NOMO-1 (cell line): Measurements from ENCODE around the gene GPNMB.
A peak's percentile ranks its signal among the peaks of the same experiment; 100 is the strongest.

ENCODE experiments used
- DNase-seq, 2 experiments: peaks; one replicate each; lab custom pipeline; 2025; ENCODE audit not compliant: unreplicated experiment in 2 of 2; lab: John Stamatoyannopoulos, UW

Gene GPNMB

DNA sequence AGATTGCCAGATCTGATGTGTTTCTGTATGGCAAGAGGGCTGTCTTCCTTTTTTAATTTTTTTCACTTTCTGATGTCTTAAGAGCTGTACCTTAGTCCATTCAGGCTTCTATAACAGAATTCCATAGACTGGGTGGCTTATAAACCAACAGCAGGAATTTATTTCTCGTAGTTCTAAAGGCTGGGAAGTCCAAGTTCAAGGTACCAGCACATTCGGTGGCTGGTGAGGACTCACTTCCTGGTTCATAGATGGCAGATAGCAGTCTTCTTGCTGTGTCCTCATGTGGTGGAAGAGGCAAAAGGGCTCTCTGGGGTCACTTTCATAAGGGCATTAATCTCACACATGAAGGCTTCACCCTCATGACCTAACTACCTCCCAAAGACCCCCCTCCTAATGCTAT is 20.8 kb downstream of the GPNMB start:
- DNase-seq = no peak

DNA sequence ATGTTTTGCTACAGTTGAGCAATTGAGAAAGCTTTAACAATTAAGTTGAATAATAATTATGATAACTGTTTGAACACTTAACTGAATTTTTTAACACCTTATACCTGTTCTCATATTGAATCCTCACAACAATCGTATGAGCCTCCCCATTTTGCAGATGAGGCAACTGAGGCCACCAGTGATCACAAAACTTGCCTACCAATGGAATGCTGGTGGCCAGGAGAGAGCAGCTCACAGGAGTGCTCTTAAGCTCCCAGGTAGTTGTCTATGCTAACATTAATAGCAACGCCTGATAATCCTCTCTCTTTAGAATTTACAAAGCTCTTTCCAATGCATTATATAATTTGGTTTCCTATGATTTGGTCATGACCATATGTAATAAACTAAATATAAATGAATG is 21.6 kb downstream of the GPNMB start:
- DNase-seq = no peak

DNA sequence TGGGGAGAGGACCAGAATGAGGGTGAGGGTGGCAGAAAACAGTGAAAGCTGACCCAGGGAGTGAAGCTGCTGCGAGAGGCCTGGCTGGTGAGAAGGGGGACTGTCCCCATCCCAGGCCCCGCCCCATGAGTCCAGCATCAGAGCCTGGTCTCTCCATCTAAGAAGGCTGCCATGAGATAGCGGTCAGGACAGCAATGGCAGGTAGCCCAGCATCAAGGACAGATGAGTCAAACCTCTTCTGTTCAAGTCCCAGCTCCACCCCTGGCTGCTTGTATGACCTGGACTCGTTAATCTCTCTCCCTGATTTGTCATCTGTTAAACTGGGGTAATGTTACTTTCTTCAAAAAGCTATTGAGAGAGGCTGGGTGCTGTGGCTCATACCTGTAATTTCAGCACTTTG is 22.2 kb downstream of the GPNMB start:
- no peak for DNase-seq

DNA sequence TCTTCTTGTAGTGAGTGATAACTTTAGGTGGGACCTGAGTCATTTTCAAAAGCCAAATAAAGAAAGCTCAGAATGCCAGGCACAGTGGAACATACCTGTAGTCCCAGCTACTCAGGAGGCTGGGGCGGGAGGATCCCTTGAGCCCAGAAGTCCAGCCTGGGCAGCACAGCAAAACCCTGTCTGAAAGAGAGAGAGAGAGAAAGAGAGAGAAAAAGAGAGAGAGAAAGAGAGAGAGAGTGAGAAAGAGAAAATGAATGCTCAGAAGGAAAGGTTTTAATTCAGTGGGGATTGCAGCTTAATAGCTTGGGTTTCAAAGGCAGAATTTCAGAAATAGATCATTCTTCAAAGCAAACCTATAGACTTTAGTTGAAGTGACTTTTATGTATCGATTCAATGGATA is 25.7 kb downstream of the GPNMB start:
- DNase-seq = no peak

DNA sequence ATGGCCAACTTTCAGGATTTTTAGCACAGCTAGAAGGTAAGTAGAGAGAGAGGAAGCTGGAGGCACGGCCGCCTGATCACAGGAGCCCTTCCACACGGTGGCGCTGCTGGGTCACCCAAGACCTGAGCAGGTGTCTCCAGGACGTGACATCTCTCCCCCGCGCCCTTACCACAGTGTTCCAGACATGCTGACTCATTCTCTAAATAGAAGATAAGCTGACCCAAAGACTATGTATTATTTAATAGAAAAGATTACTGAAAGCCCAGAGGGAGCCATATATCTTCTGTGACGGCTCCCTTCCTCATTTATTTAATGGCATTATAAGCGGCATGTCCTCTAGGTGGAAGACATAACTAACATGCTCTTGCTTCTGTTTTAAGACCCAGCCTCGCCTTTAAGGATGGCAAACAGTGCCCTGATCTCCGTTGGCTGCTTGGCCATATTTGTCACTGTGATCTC is 26.6 kb downstream of the GPNMB start:
- peak; percentile 72 to 81 for DNase-seq

DNA sequence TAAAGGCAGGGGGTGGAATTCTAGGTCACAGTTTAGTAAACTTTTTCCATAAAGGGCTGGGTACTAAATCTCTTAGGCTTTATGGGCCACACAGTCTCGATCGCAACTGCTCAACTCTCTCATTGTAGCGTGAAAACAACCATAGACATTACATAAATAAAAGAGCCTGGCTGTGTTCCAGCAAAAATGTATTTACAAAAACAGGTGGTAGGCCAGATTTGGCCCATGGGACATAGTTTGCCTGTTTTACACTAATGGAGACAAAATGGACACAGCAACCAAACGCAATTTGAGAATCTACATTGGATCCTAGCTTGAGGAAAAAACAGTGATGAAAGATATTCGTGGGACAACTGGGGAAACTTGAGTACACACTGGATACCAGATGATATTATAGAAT is 29.3 kb downstream of the GPNMB start:
- no peak for DNase-seq

DNA sequence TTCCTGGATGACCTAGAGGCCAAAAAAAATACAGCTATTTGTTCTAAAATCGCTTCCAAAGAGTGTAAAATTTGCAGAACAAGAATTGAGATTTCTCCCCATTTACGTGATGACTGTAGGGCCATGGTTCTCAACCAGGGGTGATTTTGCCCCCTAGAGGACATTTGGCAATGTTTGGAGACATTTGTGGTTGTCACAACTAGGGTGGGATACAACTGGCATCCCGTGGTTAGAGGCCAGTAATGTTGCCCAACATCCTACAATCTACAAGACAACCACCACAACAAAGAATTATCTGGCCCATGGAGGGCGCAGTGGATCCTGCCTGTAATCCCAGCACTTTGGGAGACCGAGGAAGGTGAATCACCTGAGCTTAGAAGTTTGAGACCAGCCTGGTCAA is 29.8 kb downstream of the GPNMB start:
- DNase-seq = peak; percentile 63 to 64

DNA sequence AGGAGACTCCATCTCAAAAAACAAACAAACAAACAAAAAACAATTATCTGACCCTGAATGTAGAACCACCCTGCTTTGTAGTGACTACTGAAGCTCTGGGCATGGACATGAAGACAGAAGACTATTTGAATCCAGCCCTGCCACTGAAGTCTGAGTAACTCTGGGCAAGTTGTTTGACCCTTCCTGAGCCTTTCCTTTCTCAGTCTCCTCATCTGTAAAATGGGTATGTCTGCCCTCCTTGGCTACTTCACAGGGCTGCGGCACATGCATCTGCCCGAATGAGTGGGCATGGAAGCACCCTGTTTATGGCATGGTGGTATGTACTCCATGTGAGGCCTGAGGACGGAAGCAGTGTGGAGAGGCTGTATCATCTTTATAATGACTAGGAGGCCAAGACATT is 30.4 kb downstream of the GPNMB start:
- no peak for DNase-seq

DNA sequence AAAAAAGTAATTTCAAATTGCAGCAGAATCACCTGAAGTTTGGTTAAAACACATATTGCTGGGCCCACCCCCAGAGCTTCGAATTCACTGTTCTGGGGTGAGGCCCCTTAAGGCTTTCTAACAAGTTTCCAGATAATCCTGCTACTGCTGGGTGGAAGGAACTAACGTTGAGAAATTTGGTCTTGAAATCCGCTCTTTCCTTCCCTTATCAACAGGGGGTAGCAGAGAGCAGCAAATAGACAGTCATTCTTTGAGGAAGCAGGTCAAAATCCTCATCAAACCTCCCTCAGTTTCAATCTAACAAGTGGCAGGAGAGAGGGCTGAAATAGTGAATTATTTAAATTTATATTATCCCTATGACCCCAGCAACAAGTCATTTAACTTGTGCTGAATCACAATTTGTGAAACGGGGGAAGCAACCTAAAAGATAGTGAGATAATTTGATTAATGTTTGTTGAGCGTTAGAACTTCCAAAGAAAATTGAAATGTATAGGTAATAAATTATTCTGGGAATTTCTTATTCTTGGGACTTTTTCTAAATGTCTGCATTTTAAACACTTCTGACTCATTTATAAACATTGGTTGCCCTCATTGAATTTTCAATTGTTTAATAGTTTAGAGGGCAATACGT is 30.9 kb downstream of the GPNMB start:
- DNase-seq = peak; percentile 34 to 88

DNA sequence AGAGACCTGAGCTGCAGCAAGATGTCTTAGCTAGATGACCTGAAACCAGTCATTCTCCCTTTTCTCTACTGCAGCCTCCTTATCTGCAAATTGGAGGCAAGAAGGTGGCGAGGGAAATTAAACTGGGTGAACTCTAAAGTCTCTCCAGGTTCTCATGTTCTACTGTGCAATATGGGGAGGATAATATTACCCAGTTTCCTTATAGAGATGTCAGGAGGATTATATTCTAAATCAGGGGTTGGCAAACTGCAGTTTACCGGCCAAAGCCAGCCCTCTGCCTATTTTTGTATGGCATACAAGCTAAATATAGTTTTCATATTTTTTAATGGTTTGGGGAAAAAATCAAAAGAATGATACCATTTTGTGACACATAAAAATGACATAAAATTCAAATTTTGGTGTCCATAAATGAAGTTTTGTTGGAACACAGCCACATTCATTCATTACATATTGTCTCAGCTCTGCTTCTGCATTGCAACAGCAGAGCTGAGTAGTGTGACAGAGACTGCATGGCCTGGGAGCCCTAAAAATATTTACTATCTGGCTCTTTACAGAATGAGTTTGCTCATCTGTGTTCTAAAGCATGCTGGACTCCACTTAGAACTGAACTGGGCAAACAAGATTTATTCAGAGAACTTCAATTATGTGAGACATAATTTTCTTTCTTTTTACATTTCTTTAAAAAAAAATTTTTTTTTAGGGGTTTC is 33.4 kb downstream of the GPNMB start:
- DNase-seq = no peak

DNA sequence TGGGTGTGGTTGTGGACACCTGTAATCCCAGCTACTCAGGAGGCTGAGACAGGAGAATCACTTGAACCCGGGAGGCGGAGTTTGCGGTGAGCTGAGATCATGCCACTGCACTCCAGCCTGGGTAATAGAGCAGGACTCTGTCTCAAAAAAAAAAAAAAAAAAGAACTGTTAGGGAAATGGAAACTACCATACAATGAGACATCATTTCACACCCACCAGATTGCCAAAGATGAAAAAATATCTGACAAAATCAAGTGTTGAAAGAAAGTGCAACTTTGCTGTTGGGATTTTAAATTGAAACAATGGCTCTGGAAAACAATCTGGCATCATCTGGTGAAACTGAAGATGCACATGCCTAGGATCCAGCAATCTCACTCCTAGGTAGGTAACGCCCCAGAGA is 36.5 kb downstream of the GPNMB start:
- DNase-seq = no peak

DNA sequence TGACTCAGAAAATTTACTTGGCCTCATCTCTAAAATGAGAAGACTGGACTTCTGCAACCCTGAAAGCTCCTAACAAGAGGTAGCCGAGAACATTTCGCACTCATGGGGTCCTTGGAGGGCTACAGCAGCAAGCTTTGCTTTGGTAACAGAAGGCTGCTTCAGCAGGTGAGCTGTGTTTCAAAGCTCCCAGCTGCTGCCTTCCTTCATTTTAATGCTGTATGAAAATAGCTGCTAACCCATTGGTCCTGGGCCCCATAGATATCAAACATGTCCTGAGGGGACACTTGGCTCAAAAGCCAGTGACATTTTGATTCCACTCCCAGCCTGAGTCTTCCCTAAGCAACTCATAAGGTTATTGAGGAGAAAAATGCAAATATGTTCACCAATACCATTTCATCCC is 38.3 kb downstream of the GPNMB start:
- DNase-seq = no peak

DNA sequence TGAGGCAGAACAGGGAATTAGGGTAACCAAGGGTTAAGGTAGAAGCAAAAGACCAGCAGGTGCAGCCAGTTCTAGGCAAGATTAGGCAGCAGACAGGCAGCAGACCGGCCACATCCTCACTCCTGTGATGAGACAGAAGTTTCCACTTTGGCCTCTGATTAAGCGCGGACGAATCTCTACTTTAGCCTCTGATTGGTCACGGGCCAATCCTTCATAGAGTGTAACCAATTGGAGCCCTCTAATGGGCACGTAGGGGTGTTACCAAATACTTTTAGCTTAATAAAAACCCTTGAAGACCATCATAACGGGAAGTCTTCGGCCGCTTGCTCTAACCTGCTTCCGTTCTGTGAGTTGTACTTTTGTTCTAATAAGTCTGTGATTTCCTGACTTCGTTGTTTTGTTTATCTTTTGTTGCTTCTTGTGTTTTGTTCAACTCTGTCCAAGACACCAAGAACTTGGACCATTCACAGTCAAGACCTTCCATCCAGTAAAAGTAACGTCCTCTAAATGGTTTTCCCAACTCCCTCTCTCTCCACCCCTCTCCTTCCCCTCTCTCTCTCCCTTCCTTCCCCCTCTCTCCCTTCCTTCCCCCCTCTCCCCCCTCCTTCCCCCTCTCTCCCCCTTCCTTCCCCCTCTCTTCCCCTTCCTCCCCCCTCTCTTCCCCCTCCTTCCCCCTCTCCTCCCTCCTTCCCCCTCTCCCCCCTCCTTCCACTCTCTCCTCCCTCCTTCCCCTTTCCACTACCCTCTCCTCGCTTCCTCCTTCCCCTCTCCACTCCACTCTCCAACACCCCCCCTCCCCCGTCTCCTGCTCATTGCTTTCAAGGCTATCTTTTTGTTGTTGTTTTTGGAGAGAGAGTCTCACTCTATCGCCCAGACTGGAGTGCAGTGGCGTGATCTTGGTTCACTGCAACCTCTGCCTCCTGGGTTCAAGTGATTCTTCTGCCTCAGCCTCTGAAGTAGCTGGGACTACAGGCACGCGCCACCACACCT is 39.4 kb downstream of the GPNMB start:
- no peak for DNase-seq

DNA sequence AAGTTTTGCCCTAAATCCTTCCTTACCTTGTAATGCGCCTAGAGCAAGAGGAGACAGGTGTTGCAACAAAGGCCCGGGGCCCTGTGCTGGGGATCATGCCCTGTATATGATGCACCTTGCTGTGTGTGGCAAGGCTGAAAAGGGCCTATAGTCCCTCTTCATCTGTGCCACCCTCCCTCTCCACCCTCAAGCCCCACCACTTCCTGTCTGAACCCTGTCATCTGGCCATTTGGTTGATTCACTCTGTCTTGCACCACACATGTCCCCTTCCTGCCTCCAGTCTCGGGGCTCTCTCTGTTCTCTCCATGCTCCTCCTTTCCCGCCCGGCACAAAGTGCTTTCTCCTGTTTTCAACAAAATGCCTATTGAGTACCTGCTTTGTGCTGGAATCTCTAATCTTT is 41.0 kb downstream of the GPNMB start:
- peak in 1 of 2 experiments; percentile 9 for DNase-seq

DNA sequence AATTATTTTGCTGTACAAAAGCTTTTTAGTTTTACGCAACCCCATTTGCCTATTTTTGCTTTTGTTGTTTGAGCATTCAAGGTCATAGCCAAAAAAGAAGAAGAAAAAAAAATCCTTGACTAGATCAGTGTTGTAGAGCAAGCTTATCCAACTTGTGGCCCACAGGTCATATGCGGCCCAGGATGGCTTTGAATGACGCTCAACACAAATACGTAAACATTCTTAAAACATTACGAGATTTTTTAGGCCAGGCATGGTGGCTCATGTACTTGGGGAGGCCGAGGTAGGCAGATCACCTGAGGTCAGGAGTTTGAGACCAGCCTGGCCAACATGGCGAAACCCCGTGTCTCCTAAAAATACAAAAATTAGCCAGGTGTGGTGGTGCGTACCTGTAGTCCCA is 44.4 kb downstream of the GPNMB start:
- DNase-seq = no peak

DNA sequence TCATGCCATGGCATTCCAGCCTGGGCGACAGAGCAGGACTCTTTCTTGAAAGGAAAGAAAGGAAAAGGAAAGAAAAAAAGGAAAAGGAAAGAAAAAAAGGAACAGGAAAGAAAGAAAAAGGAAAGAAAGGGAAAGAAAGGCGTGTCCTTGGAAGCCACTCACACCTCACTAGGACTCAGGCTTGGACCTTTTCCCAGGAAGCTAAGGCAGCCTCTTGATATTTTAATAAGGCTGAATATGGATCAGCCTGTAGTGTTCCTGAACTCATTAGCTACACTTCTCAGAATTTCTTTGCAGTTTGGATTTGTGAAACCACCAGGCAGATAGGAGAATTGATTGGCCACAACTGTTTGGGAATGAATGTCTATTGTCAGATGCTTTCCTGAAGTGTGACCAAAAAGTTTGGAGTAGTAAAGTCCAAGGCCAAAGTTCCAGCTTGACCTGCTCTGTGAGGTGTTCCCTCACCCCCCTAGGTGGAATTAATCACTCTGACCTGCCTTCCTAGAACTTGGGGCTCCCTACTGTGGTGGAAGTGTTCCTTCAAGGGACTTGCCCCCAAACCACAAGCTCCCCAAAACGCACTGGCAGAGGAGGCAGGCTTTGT is 45.5 kb downstream of the GPNMB start:
- DNase-seq = no peak

DNA sequence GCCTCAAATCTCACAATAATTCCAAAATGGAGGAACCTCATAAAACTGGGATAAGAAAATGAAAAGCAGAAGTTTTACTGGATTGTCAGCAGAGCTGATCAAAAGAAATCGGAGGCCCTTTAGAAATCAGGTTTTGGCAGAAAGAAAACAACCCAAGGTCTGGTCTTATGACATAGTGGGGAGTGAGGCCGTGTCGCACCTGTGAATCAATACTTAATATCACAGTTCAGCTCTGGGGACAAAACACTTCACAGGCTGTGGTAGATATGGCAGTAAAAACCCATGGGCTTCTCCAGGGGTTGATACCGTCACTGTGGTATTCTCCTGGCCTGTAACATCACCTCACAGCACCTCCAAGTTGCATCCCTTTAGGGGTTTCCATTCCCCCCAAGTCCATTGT is 46.0 kb downstream of the GPNMB start:
- DNase-seq = no peak

DNA sequence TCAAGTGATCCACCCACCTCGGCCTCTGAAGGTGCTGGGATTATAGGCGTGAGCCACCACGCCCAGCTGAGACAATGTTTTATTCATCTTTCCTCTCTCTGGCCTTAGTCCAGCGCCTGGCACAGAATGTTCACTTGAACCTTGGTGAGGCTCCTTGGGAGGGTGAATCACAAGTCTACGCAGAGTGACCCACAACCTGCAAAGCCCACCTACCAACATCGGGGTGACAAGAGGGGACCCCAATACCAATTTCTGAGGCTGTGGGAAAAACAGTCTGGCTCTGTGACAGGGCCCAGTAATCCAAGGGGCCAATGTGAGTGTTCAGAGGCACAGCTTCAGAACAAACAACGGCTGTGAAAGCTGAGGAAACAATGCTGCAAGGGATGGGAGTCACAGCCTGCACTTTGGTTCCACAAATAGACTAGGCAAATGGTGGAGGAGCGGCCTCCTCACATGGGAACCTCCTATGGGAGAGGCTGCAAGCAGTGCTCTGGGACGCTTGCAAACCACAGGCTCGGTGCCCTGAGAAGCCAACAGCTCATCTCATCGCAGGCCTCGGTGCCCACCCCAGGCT is 47.0 kb downstream of the GPNMB start:
- no peak for DNase-seq

DNA sequence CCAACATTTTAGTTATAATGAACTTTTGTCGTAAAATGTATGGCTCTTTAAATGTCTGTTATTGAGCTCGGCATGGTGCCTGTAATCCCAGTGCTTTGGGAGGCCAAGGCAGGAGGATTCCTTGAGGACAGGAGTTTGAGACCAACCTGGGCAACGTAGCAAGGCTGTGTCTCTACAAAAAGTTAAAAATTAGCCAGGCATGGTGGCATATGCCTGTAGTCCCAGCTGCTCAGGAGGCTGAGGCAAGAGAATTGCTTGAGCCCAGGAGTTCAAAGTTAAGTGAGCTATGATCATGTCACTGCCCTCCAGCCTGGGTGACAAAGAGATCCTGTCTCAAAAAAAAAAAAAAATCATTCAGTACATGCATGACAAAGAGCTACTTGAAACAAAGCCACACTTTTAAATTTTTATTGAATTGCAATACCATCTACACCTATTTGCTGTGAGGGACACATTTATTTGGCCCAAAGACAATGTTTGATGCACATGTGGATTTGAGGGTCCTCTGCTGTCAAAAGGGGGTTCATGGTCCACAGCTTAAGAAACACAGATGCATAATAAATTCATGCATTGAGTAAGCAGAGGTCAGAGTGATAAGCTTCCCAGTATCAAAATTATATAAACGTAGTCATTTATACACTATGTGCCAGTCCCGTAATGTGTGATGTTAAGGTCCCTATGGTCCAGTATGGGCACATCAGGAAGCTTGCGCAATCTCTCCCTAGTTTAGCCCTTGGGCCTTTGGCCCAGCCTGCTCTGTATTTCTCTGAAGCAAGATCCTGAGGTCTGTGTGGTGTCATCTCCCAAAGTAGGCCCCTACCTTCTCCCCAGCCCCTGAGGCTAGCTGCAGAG is 48.2 kb downstream of the GPNMB start:
- DNase-seq = peak; percentile 28 to 43

DNA sequence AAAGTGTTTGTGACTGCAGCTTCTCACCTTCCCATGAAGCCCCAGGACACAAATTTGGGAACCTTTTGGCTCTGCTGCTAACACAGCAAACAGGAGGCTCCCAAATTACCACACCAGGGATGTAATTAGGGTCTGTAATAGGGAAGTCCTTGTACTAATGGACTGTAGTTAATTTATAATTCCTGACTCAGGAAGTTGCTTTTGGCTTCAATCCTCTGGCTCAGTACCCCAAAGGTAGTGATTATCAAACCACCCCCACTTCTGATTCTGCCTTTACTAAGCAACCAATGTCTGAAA is 48.8 kb downstream of the GPNMB start:
- peak in 1 of 2 experiments; percentile 1 for DNase-seq
